Measurements from ENCODE around the gene SYNGR1. TPM values are rescaled to one million over a fixed set of nuclear protein-coding genes. Genes with fewer than 3 reads are reported as not detected.

The SYNGR1 gene
- total RNA-seq, 1 donor from 2014 or later, result 26.6 TPM

DNA sequence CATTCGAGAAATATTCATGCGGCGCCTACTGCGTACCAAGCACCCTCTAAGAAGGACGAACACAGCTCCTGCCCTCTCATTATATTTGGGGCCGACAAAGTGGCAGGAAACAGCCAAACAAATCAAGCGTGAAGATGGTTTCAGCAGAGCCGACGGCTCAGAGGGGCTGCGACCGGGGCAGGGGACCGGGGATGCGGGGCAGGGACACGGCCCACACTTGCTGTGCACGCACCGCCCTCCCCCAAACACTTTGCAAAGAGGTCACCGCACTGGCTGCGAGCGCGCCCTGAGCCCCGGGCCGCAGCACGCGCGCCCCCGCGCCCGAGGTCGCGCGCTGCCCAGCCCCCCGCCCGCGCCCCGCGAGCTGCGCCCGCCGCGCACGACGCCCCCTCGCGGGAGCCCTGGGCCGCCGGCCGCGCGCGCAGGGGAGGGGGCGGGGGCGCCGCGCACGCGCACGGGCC is 255 bp upstream of the SYNGR1 start:
- Mint-ChIP-seq H3K27me3 (ENCODE audit: unreplicated experiment) (no peaks in the 10 kb centered on the region), H3K9me3 (ENCODE audit: unreplicated experiment) (no peaks in the 10 kb centered on the region), H3K4me1 (ENCODE audit: unreplicated experiment) (peaks cover 27% of the 10 kb centered on the region), H3K4me3 (ENCODE audit: unreplicated experiment) (peak overlapping the region; percentile 73), H3K27ac (ENCODE audit: unreplicated experiment) (no peak overlapping the region), H3K36me3 (ENCODE audit: unreplicated experiment) (no peaks in the 10 kb centered on the region)
- no peak for TF ChIP-seq CTCF (IDR thresholded peaks at IDR 0.05)
- no peak for DNase-seq (ENCODE audit: extremely low spot score, unreplicated experiment)

- H3K4me1 Mint-ChIP-seq (ENCODE audit: unreplicated experiment), result peaks cover 27% of the 10 kb centered on the region
- H3K36me3 Mint-ChIP-seq (ENCODE audit: unreplicated experiment), result no peaks in the 10 kb centered on the region
- H3K4me3 Mint-ChIP-seq (ENCODE audit: unreplicated experiment), result peak overlapping the region; percentile 82
- peak overlapping the region; percentile 56 for H3K27ac Mint-ChIP-seq (ENCODE audit: unreplicated experiment)
- no peaks in the 10 kb centered on the region for H3K27me3 Mint-ChIP-seq (ENCODE audit: unreplicated experiment)
- TF ChIP-seq CTCF (IDR thresholded peaks at IDR 0.05), result no peak
- no peak for DNase-seq (ENCODE audit: extremely low spot score, unreplicated experiment)
- no peaks in the 10 kb centered on the region for H3K9me3 Mint-ChIP-seq (ENCODE audit: unreplicated experiment)
Observed at GRCh38 chr22:39350757-39351688, 1.2 kb downstream of the SYNGR1 start.

DNA sequence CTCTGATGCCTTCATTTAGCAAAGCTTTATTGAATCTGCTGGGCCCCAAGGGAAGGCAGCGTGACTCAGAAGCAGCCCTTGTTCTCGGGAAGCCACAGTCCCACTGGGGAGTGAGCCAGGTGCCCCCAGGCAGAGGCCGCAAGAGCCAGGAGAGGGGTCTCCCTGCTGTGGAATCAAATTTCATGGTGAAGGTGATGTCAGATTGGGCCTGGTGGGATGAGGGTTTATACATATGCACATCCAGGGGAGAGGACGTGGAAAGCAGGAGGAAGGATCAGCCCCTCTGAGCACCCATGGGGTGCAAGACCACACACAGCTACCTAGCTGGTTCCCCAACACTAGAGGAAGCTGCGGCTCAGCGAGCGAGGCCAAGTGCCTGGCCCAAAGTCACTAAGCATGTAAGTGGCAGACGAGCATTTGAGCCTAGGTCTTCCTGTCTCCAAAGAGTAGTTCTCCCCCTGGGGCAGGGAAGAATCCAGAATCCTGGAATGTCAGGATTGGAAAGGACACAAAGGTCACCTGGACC is 2.0 kb downstream of the SYNGR1 start:
- no peak for TF ChIP-seq CTCF (IDR thresholded peaks at IDR 0.05)
- H3K9me3 Mint-ChIP-seq (ENCODE audit: unreplicated experiment), result no peaks in the 10 kb centered on the region
- DNase-seq (ENCODE audit: extremely low spot score, unreplicated experiment), result no peak

GRCh38 chr22:39352306-39352891 is 2.6 kb downstream of the SYNGR1 start:
- Mint-ChIP-seq H3K4me3 (ENCODE audit: unreplicated experiment) (no peak overlapping the region), H3K27ac (ENCODE audit: unreplicated experiment) (no peak overlapping the region), H3K4me1 (ENCODE audit: unreplicated experiment) (peaks cover 30% of the 10 kb centered on the region), H3K36me3 (ENCODE audit: unreplicated experiment) (no peaks in the 10 kb centered on the region), H3K9me3 (ENCODE audit: unreplicated experiment) (no peaks in the 10 kb centered on the region), H3K27me3 (ENCODE audit: unreplicated experiment) (no peaks in the 10 kb centered on the region)
- TF ChIP-seq CTCF (IDR thresholded peaks at IDR 0.05), result no peak
- no peak for DNase-seq (ENCODE audit: extremely low spot score, unreplicated experiment)

More for the DNA sequence above, 2.0 kb downstream of the SYNGR1 start:
- H3K4me3 Mint-ChIP-seq (ENCODE audit: unreplicated experiment), result peak overlapping the region; percentile 82
- peaks cover 30% of the 10 kb centered on the region for H3K4me1 Mint-ChIP-seq (ENCODE audit: unreplicated experiment)
- H3K27me3 Mint-ChIP-seq (ENCODE audit: unreplicated experiment), result no peaks in the 10 kb centered on the region
- peak overlapping the region; percentile 56 for H3K27ac Mint-ChIP-seq (ENCODE audit: unreplicated experiment)
- H3K36me3 Mint-ChIP-seq (ENCODE audit: unreplicated experiment), result no peaks in the 10 kb centered on the region

- no peak overlapping the region for H3K27ac Mint-ChIP-seq (ENCODE audit: unreplicated experiment)
- H3K9me3 Mint-ChIP-seq (ENCODE audit: unreplicated experiment), result no peaks in the 10 kb centered on the region
- peaks cover under 1% of the 10 kb centered on the region for H3K36me3 Mint-ChIP-seq (ENCODE audit: unreplicated experiment)
- no peaks in the 10 kb centered on the region for H3K27me3 Mint-ChIP-seq (ENCODE audit: unreplicated experiment)
- no peak for DNase-seq (ENCODE audit: extremely low spot score, unreplicated experiment)
- H3K4me3 Mint-ChIP-seq (ENCODE audit: unreplicated experiment), result no peak overlapping the region
- peaks cover 30% of the 10 kb centered on the region for H3K4me1 Mint-ChIP-seq (ENCODE audit: unreplicated experiment)
- TF ChIP-seq CTCF (IDR thresholded peaks at IDR 0.05), result no peak
Observed at GRCh38 chr22:39353346-39353745, 3.6 kb downstream of the SYNGR1 start.
